ENCODE results near the gene OXSR1. TPM values are rescaled to one million over a fixed set of nuclear protein-coding genes. Genes with fewer than 3 reads are reported as not detected.

OXSR1 gene
- total and polyA plus RNA-seq, 2 of the 13 experiments (the other 11 are each of a cell fraction or from before 2014, with no cell fraction given) = 27.4 to 32.6 TPM

- no peak; the same call in 1 of the 2 replicates for TF ChIP-seq ZBTB39 (CRISPR knock-in tag; IDR thresholded peaks at IDR 0.05)
- TF ChIP-seq CSRNP2 (CRISPR knock-in tag; conservative IDR thresholded peaks at IDR 0.05; ENCODE audit: low read depth) = no peak
- no peak for TF ChIP-seq RNF2 (conservative IDR thresholded peaks at IDR 0.05; ENCODE audit: low read depth)
- TF ChIP-seq ZNF576 (CRISPR knock-in tag; IDR thresholded peaks at IDR 0.05) = no peak
- TF ChIP-seq FOSL2 (CRISPR knock-in tag; IDR thresholded peaks at IDR 0.05) = 0 out of 2 replicates have a peak, but pooled peaks have one; percentile 3
- no peak for TF ChIP-seq ZNF879 (CRISPR knock-in tag; IDR thresholded peaks at IDR 0.05)
- TF ChIP-seq ZNF563 (CRISPR knock-in tag; IDR thresholded peaks at IDR 0.05) = no peak
- TF ChIP-seq TOPORS (CRISPR knock-in tag; IDR thresholded peaks at IDR 0.05) = no peak; the same call in 1 of the 2 replicates
- no peak; the same call in 1 of the 2 replicates for TF ChIP-seq ZNF441 (CRISPR knock-in tag; IDR thresholded peaks at IDR 0.05; ENCODE audit: borderline replicate concordance)
- TF ChIP-seq MYPOP (CRISPR knock-in tag; IDR thresholded peaks at IDR 0.05) = no peak
- peak; percentile 36; the same call in 1 of the 2 replicates for TF ChIP-seq MXD1 (CRISPR knock-in tag; IDR thresholded peaks at IDR 0.05)
- no peak for TF ChIP-seq ZNF484 (CRISPR knock-in tag; IDR thresholded peaks at IDR 0.05; ENCODE audit: borderline replicate concordance, low read depth)
- TF ChIP-seq ZUFSP (CRISPR knock-in tag; IDR thresholded peaks at IDR 0.05; ENCODE audit: borderline replicate concordance) = no peak
- TF ChIP-seq IKZF4 (CRISPR knock-in tag; IDR thresholded peaks at IDR 0.05; ENCODE audit: borderline replicate concordance, low read depth, not compliant biosample characterization) = peak; percentile 89
- no peak for TF ChIP-seq KLF15 (CRISPR knock-in tag; IDR thresholded peaks at IDR 0.05; ENCODE audit: borderline replicate concordance)
- peak; percentile 69; the same call in 1 of the 2 replicates for TF ChIP-seq BORCS8-MEF2B (CRISPR knock-in tag; IDR thresholded peaks at IDR 0.05)
- TF ChIP-seq PLRG1 (conservative IDR thresholded peaks at IDR 0.05) = no peak
- no peak for TF ChIP-seq NONO (IDR thresholded peaks at IDR 0.05)
- TF ChIP-seq NONO (CRISPR knock-in tag; conservative IDR thresholded peaks at IDR 0.05) = peak; percentile 43; the same call in 1 of the 2 replicates
These were observed 28.3 kb upstream of the OXSR1 start, which contains the start of gene ACAA1 (continued) for GRCh38 chr3:38136777-38137614.
